Sigmoid colon (tissue), 7 donors: ENCODE results near the gene PXDN. TPM values are rescaled to one million over a fixed set of nuclear protein-coding genes. Genes with fewer than 3 reads are reported as not detected.

Experiments
- DNase-seq: peaks from one replicate; pipeline ENCODE4 v3.0.0-alpha.2; 2019
- H3K27ac ChIP-seq, 4 donors: fragments of 200-600 bp; sonication (generic); one replicate each; pipeline ENCODE4 v1.5.1; 2016 to 2019; ENCODE audit warnings: mild to moderate bottlenecking in 1 of 4
- H3K27me3 ChIP-seq, 3 donors: fragments of 200-600 bp; sonication (generic); one replicate each; pipeline ENCODE4 v1.5.1; 2019; ENCODE audit warnings: mild to moderate bottlenecking in 1 of 3
- H3K36me3 ChIP-seq, 4 donors: fragments of 200-600 bp; sonication (generic); one replicate each; pipeline ENCODE4 v1.5.1; 2016 to 2019
- H3K4me1 ChIP-seq, 4 donors: fragments of 200-600 bp; sonication (generic); one replicate each; pipeline ENCODE4 v1.5.1; 2017 to 2019
- H3K4me3 ChIP-seq, 4 donors: fragments of 200-600 bp; sonication (generic); one replicate each; pipeline ENCODE4 v1.5.1; 2017 to 2019; ENCODE audit warnings: mild to moderate bottlenecking in 2 of 4, moderate library complexity in 1 of 4
- H3K9me3 ChIP-seq, 4 donors: fragments of 200-600 bp in 3 of 4; sonication (generic) in 3 of 4; one replicate each; pipeline versions ENCODE4 v1.5.1 to v1.6.1; 2013 to 2019
- CTCF ChIP-seq, 4 experiments: fragments of 450-650 bp in 3 of 4; fragments of 200-600 bp in 1 of 4; IDR thresholded peaks; one replicate each; pipeline ENCODE4 v1.5.1; 2016 to 2019; ENCODE audit warnings: antibody characterized with exemption in 4 of 4, mild to moderate bottlenecking in 3 of 4, moderate library complexity in 2 of 4
- EP300 ChIP-seq, 4 donors: sonication (generic); formaldehyde crosslinking; IDR thresholded peaks; one replicate each; pipeline ENCODE4 v1.6.1; 2017; ENCODE audit warnings: antibody characterized with exemption in 4 of 4
- POLR2A ChIP-seq, 2 donors: fragments of 450-650 bp; IDR thresholded peaks; one replicate each; pipeline ENCODE4 v1.6.1; 2016; ENCODE audit warnings: antibody characterized with exemption in 2 of 2, mild to moderate bottlenecking in 2 of 2, moderate library complexity in 2 of 2
- POLR2AphosphoS5 ChIP-seq, 4 donors: sonication (generic); formaldehyde crosslinking; IDR thresholded peaks; one replicate each; pipeline ENCODE4 v1.6.1; 2017; ENCODE audit warnings: antibody characterized with exemption in 4 of 4
- WGBS, 2 donors: extraction: QIAGEN DNeasy Blood & Tissue Kit; methylation state at CpG; one replicate each; pipeline ENCODE4 v1.1.7; 2013; 5-methylcytosine and 5-hydroxymethylcytosine counted together
- intact Hi-C: fragments of 100-400 bp; cut with DNase I; formaldehyde crosslinking; loops from one replicate; pipeline ENCODE4 v1.15.1; 2023
- polyA plus RNA-seq, 3 donors: library from polyadenylated mRNA; stranded (reverse); fragments of 200-250 nt; gene quantifications; one replicate each; pipeline ENCODE4 v1.2.3, GENCODE V29; 2013
- total RNA-seq, 4 donors: library from RNA; depleted of rRNA; stranded (reverse); fragments of >200 nt; gene quantifications; one replicate each; pipeline ENCODE4 v1.1.0, GENCODE V29; 2016
- donor health status: healthy with polysubstance abuse.
- donor health status: Bipolar disorder and iron deficiency.
- donor health status: healthy.

The PXDN gene
- total and polyA plus RNA-seq, 7 donors = 1.2 to 126 (median 34.4) TPM

- Histone ChIP-seq H3K27me3 (no peaks in the 10 kb centered on the region), H3K4me3 (no peak overlapping the region), H3K27ac (no peak overlapping the region), H3K4me1 (peaks cover 0 to 5% (median 1%) of the 10 kb centered on the region in 4 donors), H3K36me3 (peaks cover 57 to 84% (median 63%) of the 10 kb centered on the region in 4 donors), H3K9me3 (no peaks in the 10 kb centered on the region)
- TF ChIP-seq POLR2A (IDR thresholded peaks at IDR 0.05) (no peak), POLR2AphosphoS5 (IDR thresholded peaks at IDR 0.05) (no peak), CTCF (IDR thresholded peaks at IDR 0.05) (no peak), EP300 (IDR thresholded peaks at IDR 0.05) (no peak)
- 92 to 95% methylated on average over 19 of the region's 19 CpGs for WGBS, 2 donors
- intact Hi-C loops = no loop called here
- peak; percentile 66 for DNase-seq
Observed at GRCh38 chr2:1661891-1662605, 82.3 kb downstream of the PXDN start.

GRCh38 chr2:1660656-1661640 lies 83.4 kb downstream of the PXDN start:
- 93 to 94% methylated on average over 21 of the region's 21 CpGs for WGBS, 2 donors
- intact Hi-C loops = no loop called here
- H3K9me3 ChIP-seq = no peaks in the 10 kb centered on the region
- no peak overlapping the region for H3K4me3 ChIP-seq
- peaks cover 52 to 80% (median 59%) of the 10 kb centered on the region in 4 donors for H3K36me3 ChIP-seq
- no peak for TF ChIP-seq CTCF (IDR thresholded peaks at IDR 0.05)
- TF ChIP-seq POLR2AphosphoS5 (IDR thresholded peaks at IDR 0.05) = no peak
- TF ChIP-seq POLR2A (IDR thresholded peaks at IDR 0.05) = no peak
- no peak for TF ChIP-seq EP300 (IDR thresholded peaks at IDR 0.05)
- peak; percentile 40 for DNase-seq
- peaks cover 0 to 16% (median 7%) of the 10 kb centered on the region in 4 donors for H3K4me1 ChIP-seq
- no peaks in the 10 kb centered on the region for H3K27me3 ChIP-seq
- no peak overlapping the region for H3K27ac ChIP-seq

- H3K4me3 ChIP-seq = no peak overlapping the region
- peaks cover 44 to 71% (median 51%) of the 10 kb centered on the region in 4 donors for H3K36me3 ChIP-seq
- peak; percentile 57 for DNase-seq
- no peaks in the 10 kb centered on the region for H3K27me3 ChIP-seq
- no peaks in the 10 kb centered on the region for H3K9me3 ChIP-seq
- TF ChIP-seq POLR2A (IDR thresholded peaks at IDR 0.05) (no peak), POLR2AphosphoS5 (IDR thresholded peaks at IDR 0.05) (no peak), CTCF (IDR thresholded peaks at IDR 0.05) (no peak), EP300 (IDR thresholded peaks at IDR 0.05) (no peak)
- H3K27ac ChIP-seq = no peak overlapping the region
- WGBS, 2 donors = 91 to 93% methylated on average over 16 of the region's 16 CpGs
- intact Hi-C loops = no loop called here
- peaks cover 0 to 17% (median 7%) of the 10 kb centered on the region in 4 donors for H3K4me1 ChIP-seq
Observed at GRCh38 chr2:1659951-1660565, 84.3 kb downstream of the PXDN start.

DNA sequence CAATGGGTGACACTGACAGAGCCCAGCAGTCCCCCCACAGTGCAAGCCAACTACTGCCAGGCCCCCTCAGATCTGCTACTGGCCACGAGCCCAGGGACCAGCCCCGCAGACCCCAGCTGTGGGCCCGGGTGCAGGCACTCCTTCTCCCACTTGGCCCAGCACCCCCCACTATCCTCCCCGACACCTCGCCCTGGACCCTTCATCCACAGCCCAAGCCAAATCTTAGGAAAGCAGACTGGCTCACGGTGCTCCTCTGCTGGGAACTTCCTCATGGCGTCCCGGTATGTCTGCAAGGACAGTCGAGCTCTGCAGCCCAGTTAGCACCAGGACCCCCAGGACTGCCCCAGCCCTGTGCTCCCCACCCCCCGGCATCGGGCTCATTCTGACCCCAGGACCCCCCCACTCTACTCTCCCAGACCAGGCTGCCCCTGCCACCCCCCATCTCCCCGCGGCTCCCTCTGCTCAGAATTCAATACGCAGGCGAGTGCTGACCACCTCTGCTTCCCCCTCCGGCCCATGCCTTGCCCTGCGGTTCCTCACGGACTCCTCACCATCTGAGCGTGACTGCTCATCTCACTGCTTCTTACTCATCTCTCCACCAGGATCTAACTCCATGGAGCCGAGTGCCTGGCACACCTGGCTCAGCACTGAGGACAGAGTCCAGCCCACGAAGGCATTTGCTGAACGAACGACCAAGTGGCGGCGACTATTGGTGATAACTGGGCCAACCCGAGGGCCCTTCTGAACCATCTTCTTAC lies 85.7 kb downstream of the PXDN start:
- DNase-seq = peak; percentile 60
- intact Hi-C loops = no loop called here
- no peaks in the 10 kb centered on the region for H3K9me3 ChIP-seq
- H3K27ac ChIP-seq = peak overlapping the region in 2 of 4 donors; percentile 15 to 90
- no peak overlapping the region for H3K4me3 ChIP-seq
- peaks cover 29 to 56% (median 36%) of the 10 kb centered on the region in 4 donors for H3K36me3 ChIP-seq
- H3K4me1 ChIP-seq = peaks cover 0 to 27% (median 20%) of the 10 kb centered on the region in 4 donors
- TF ChIP-seq EP300 (IDR thresholded peaks at IDR 0.05) (no peak), POLR2A (IDR thresholded peaks at IDR 0.05) (no peak), POLR2AphosphoS5 (IDR thresholded peaks at IDR 0.05) (no peak), CTCF (IDR thresholded peaks at IDR 0.05) (no peak)
- H3K27me3 ChIP-seq = no peaks in the 10 kb centered on the region
- WGBS, 2 donors = 87 to 93% methylated on average over 26 of the region's 26 CpGs
